IMR-90 (cell line): ENCODE results near the gene MSL3. TPM values are rescaled to one million over a fixed set of nuclear protein-coding genes. Genes with fewer than 3 reads are reported as not detected.

Experiments used
- ATAC-seq: fragments of 200-7000 bp; cut with Tn5 transposase; 2 replicates; pipeline ENCODE4 v1.9.1; 2020; ENCODE audit warnings: low read depth, mild to moderate bottlenecking, moderate library complexity
- BruUV-seq: library from RNA; stranded (reverse); fragments of 400-500 nt; replicated peaks from 2 replicates; lab custom pipeline; 2021; lab: Mats Ljungman, UMichigan
- CTCF ChIA-PET: fragments of 300-600 bp; formaldehyde crosslinking; extraction: SDS; loops from one replicate; lab custom pipeline; 2021; ENCODE audit warnings: antibody characterized with exemption; lab: Yijun Ruan, JAX
- POLR2A ChIA-PET: fragments of 300-600 bp; sonication (Branson Sonifier 250); formaldehyde crosslinking; loops from one replicate; lab custom pipeline; 2022; ENCODE audit warnings: antibody characterized with exemption; ENCODE audit not compliant: unreplicated experiment; lab: Charles Lee
- DNase-seq: peaks from one replicate; pipeline ENCODE4 v3.0.0; 2013
- H2AFZ ChIP-seq: replicated peaks from 2 replicates; pipeline ENCODE3; 2013; ENCODE audit warnings: low read length, mild to moderate bottlenecking; ENCODE audit not compliant: poor library complexity
- H2AK5ac ChIP-seq: 2 replicates; pipeline ENCODE4 v1.6.1; 2013; ENCODE audit warnings: low read depth, low read length, inconsistent platforms
- H2AK9ac ChIP-seq: replicated peaks from 2 replicates; pipeline ENCODE3; 2013; ENCODE audit warnings: mild to moderate bottlenecking, low read depth, low read length, moderate library complexity; ENCODE audit not compliant: poor library complexity
- H2BK120ac ChIP-seq: 2 replicates; pipeline ENCODE4 v1.6.1; 2013; ENCODE audit warnings: low read depth, low read length, inconsistent platforms
- H2BK15ac ChIP-seq: 3 replicates; pipeline ENCODE4 v1.6.1; 2013; ENCODE audit warnings: low read depth, low read length, inconsistent platforms
- H2BK20ac ChIP-seq: 2 replicates; pipeline ENCODE4 v1.6.1; 2013; ENCODE audit warnings: low read depth, mild to moderate bottlenecking, inconsistent platforms, low read length, moderate library complexity
- H2BK5ac ChIP-seq: 2 replicates; pipeline ENCODE4 v1.6.1; 2013; ENCODE audit warnings: mild to moderate bottlenecking, low read depth, low read length, inconsistent platforms; ENCODE audit not compliant: poor library complexity, severe bottlenecking
- H3K14ac ChIP-seq: replicated peaks from 2 replicates; pipeline ENCODE4 v1.6.1; 2013; ENCODE audit warnings: low read depth, low read length, inconsistent platforms
- H3K18ac ChIP-seq: 2 replicates; pipeline ENCODE4 v1.6.1; 2013; ENCODE audit warnings: low read depth, low read length, control low read depth
- H3K23ac ChIP-seq: 2 replicates; pipeline ENCODE4 v1.6.1; 2013; ENCODE audit warnings: low read depth, low read length, inconsistent platforms
- H3K27ac ChIP-seq: 2 replicates; pipeline ENCODE4 v1.5.1; 2013; ENCODE audit warnings: mild to moderate bottlenecking, control low read depth, low read length; ENCODE audit not compliant: insufficient read depth
- H3K27me3 ChIP-seq: 2 replicates; pipeline ENCODE4 v1.6.1; 2013; ENCODE audit warnings: low read length; ENCODE audit not compliant: control insufficient read depth, insufficient read depth
- H3K36me3 ChIP-seq: 2 replicates; pipeline ENCODE4 v1.6.1; 2013; ENCODE audit warnings: low read length, mixed read lengths; ENCODE audit not compliant: control insufficient read depth, insufficient read depth
- H3K4ac ChIP-seq: 2 replicates; pipeline ENCODE4 v1.6.1; 2013; ENCODE audit warnings: low read depth, low read length, inconsistent platforms
- H3K4me1 ChIP-seq: 2 replicates; pipeline ENCODE4 v1.6.1; 2013; ENCODE audit warnings: low read length, mixed read lengths; ENCODE audit not compliant: control insufficient read depth, insufficient read depth
- H3K4me2 ChIP-seq: 2 replicates; pipeline ENCODE4 v1.6.1; 2013; ENCODE audit warnings: low read depth, mild to moderate bottlenecking, control low read depth, low read length, moderate library complexity
- H3K4me3 ChIP-seq: 2 replicates; pipeline ENCODE4 v1.5.1; 2013; ENCODE audit warnings: low read depth, mild to moderate bottlenecking, control low read depth, low read length, moderate library complexity; ENCODE audit not compliant: insufficient read depth
- H3K56ac ChIP-seq: 2 replicates; pipeline ENCODE4 v1.6.1; 2013; ENCODE audit warnings: low read length, inconsistent platforms; ENCODE audit not compliant: insufficient read depth; ENCODE audit errors: extremely low read depth
- H3K79me1 ChIP-seq, 2 experiments: 2 replicates each; pipeline ENCODE4 v1.6.1; 2013; ENCODE audit warnings: low read length in 2 of 2, inconsistent platforms in 1 of 2, low read depth in 1 of 2
- H3K9ac ChIP-seq: 2 replicates; pipeline ENCODE4 v1.6.1; 2013; ENCODE audit warnings: low read depth, low read length, control low read depth
- H3K9me1 ChIP-seq: 2 replicates; pipeline ENCODE4 v1.6.1; 2013; ENCODE audit warnings: low read length, inconsistent platforms; ENCODE audit not compliant: insufficient read depth
- H3K9me3 ChIP-seq: 2 replicates; pipeline ENCODE4 v1.6.1; 2013; ENCODE audit warnings: low read length; ENCODE audit not compliant: control insufficient read depth, insufficient read depth
- H4K20me1 ChIP-seq: 2 replicates; pipeline ENCODE4 v1.6.1; 2013; ENCODE audit warnings: low read length, inconsistent platforms; ENCODE audit not compliant: insufficient read depth
- H4K5ac ChIP-seq: 2 replicates; pipeline ENCODE4 v1.6.1; 2013; ENCODE audit warnings: mild to moderate bottlenecking, low read depth, low read length, control low read depth
- H4K8ac ChIP-seq, 2 experiments: 2 replicates each; pipeline ENCODE4 v1.6.1; 2013; ENCODE audit warnings: low read depth in 2 of 2, low read length in 2 of 2, control low read depth in 1 of 2, inconsistent platforms in 1 of 2
- H4K91ac ChIP-seq: 2 replicates; pipeline ENCODE4 v1.6.1; 2013; ENCODE audit warnings: low read depth, low read length, inconsistent platforms; ENCODE audit not compliant: insufficient read depth
- BHLHE40 ChIP-seq: fragments of 150-350 bp; IDR thresholded peaks from 2 replicates; pipeline ENCODE4 v1.6.1; 2016; ENCODE audit warnings: mild to moderate bottlenecking, low read depth, low read length
- CEBPB ChIP-seq: IDR thresholded peaks from 2 replicates; pipeline ENCODE4 v1.6.1; 2012; ENCODE audit warnings: low read depth, low read length, improper control_type of control experiment
- CHD1 ChIP-seq: IDR thresholded peaks from 2 replicates; pipeline ENCODE4 v1.6.1; 2012; ENCODE audit warnings: low read depth, low read length, improper control_type of control experiment
- CTCF ChIP-seq: conservative IDR thresholded peaks from 2 replicates; pipeline ENCODE4 v1.5.1; 2012; ENCODE audit warnings: mild to moderate bottlenecking, low read depth, low read length, improper control_type of control experiment
- ELK1 ChIP-seq: fragments of 150-350 bp; IDR thresholded peaks from 2 replicates; pipeline ENCODE4 v1.6.1; 2016; ENCODE audit warnings: low read depth, mild to moderate bottlenecking, low read length, moderate library complexity, borderline replicate concordance
- FOS ChIP-seq: fragments of 150-350 bp; IDR thresholded peaks from 2 replicates; pipeline ENCODE4 v1.6.1; 2016; ENCODE audit warnings: low read depth, low read length
- MAFK ChIP-seq: IDR thresholded peaks from 2 replicates; pipeline ENCODE4 v1.6.1; 2012; ENCODE audit warnings: low read depth, low read length, improper control_type of control experiment
- MAZ ChIP-seq: IDR thresholded peaks from 2 replicates; pipeline ENCODE4 v1.6.1; 2012; ENCODE audit warnings: low read depth, mild to moderate bottlenecking, low read length, improper control_type of control experiment, moderate library complexity, borderline replicate concordance
- MXI1 ChIP-seq: IDR thresholded peaks from 2 replicates; pipeline ENCODE4 v1.6.1; 2012; ENCODE audit warnings: low read depth, mild to moderate bottlenecking, low read length, moderate library complexity, borderline replicate concordance
- NFE2L2 ChIP-seq: fragments of 150-350 bp; IDR thresholded peaks from 2 replicates; pipeline ENCODE4 v1.6.1; 2016; ENCODE audit warnings: low read depth, mild to moderate bottlenecking, low read length
- POLR2A ChIP-seq: IDR thresholded peaks from 2 replicates; pipeline ENCODE4 v1.6.1; 2012; ENCODE audit warnings: mild to moderate bottlenecking, low read depth, low read length
- RAD21 ChIP-seq: IDR thresholded peaks from 2 replicates; pipeline ENCODE4 v1.6.1; 2012; ENCODE audit warnings: low read length, improper control_type of control experiment
- RCOR1 ChIP-seq: IDR thresholded peaks from 2 replicates; pipeline ENCODE4 v1.6.1; 2012; ENCODE audit warnings: mild to moderate bottlenecking, low read length, improper control_type of control experiment; ENCODE audit not compliant: insufficient replicate concordance
- RFX5 ChIP-seq: IDR thresholded peaks from 2 replicates; pipeline ENCODE4 v1.8.0; 2012; ENCODE audit warnings: low read depth, mild to moderate bottlenecking, low read length, moderate library complexity
- SMC3 ChIP-seq: fragments of 150-350 bp; IDR thresholded peaks from 2 replicates; pipeline ENCODE4 v1.6.1; 2016; ENCODE audit warnings: low read depth, mild to moderate bottlenecking, antibody characterized with exemption, low read length, moderate library complexity
- USF2 ChIP-seq: fragments of 150-350 bp; IDR thresholded peaks from 2 replicates; pipeline ENCODE4 v1.6.1; 2017; ENCODE audit warnings: mild to moderate bottlenecking, antibody characterized with exemption, low read length, low read depth
- WGBS, 2 experiments: methylation state at CpG; one replicate each; pipeline versions ENCODE4 v1.1.5 to v1.1.7; 2013; ENCODE audit warnings: missing lambda C conversion rate in 2 of 2; ENCODE audit not compliant: insufficient read length in 1 of 2; ENCODE audit errors: extremely low coverage in 2 of 2; 5-methylcytosine and 5-hydroxymethylcytosine counted together
- dilution Hi-C: fragments of 300-500 bp; cut with HindIII; formaldehyde crosslinking; loops from one replicate; pipeline ENCODE4 v1.14.3; 2018; ENCODE audit warnings: low sequenced_read_pairs; ENCODE audit not compliant: unreplicated experiment
- in situ Hi-C: fragments of 300-500 bp; cut with MboI; formaldehyde crosslinking; loops from 3 replicates; pipeline ENCODE4 v1.14.3; 2019; ENCODE audit warnings: low sequenced_read_pairs, inconsistent platforms, mixed read lengths
- intact Hi-C: fragments of 100-400 bp; cut with micrococcal nuclease; formaldehyde crosslinking; loops from 2 replicates; pipeline ENCODE4 v1.10.0; 2022
- polyA plus RNA-seq, 3 experiments: library from polyadenylated mRNA; depleted of rRNA; stranded (reverse); fragments of >200 nt; gene quantifications; 2 replicates each; pipeline ENCODE4 v1.2.3, GENCODE V29; 2012; ENCODE audit warnings: low replicate concordance in 1 of 3
- total RNA-seq: library from RNA; depleted of rRNA; stranded (reverse); fragments of >200 nt; gene quantifications from 2 replicates; pipeline ENCODE4 v1.2.3, GENCODE V29; 2012

The MSL3 gene
- total and polyA plus RNA-seq, 2 of the 4 experiments (the other 2 are of a cell fraction): 19.6 to 21.3 TPM

GRCh38 chrX:11728556-11728955, 29.5 kb upstream of the MSL3 start:
- Histone ChIP-seq H2AK5ac (no peak overlapping the region), H3K9me3 (no peaks in the 10 kb centered on the region), H4K91ac (no peak overlapping the region), H2BK15ac (no peak overlapping the region), H3K4me2 (no peak overlapping the region), H2BK120ac (no peak overlapping the region), H3K36me3 (no peaks in the 10 kb centered on the region), H3K79me1 (no peaks in the 10 kb centered on the region), H3K27me3 (0 out of 2 replicates have a peak, but pooled peaks cover 1% of the 10 kb centered on the region), H4K5ac (no peak overlapping the region), H2BK5ac (no peak overlapping the region), H3K4me3 (no peak overlapping the region), H2AFZ (no peak overlapping the region), H3K4me1 (no peaks in the 10 kb centered on the region), H3K9ac (no peak overlapping the region), H3K27ac (no peak overlapping the region), H3K56ac (no peak overlapping the region), H2AK9ac (no peak overlapping the region), H2BK20ac (no peak overlapping the region), H4K20me1 (no peaks in the 10 kb centered on the region), H4K8ac (no peak overlapping the region), H3K14ac (no peak overlapping the region), H3K18ac (no peak overlapping the region), H3K4ac (no peak overlapping the region), H3K9me1 (no peaks in the 10 kb centered on the region), H3K23ac (no peak overlapping the region)
- no CpG with 5 or more reads among the region's 2 CpGs for WGBS, 2 experiments
- no TSS peak for BruUV-seq
- CTCF ChIA-PET: no interaction called here
- POLR2A ChIA-PET: no interaction called here
- TF ChIP-seq USF2: no peak
- TF ChIP-seq RFX5: no peak
- no peak for TF ChIP-seq CEBPB
- TF ChIP-seq CTCF: no peak
- TF ChIP-seq ELK1: no peak
- TF ChIP-seq RAD21: no peak
- no peak for TF ChIP-seq MAZ
- TF ChIP-seq POLR2A: no peak
- TF ChIP-seq MAFK: no peak
- no peak for TF ChIP-seq NFE2L2
- no peak for TF ChIP-seq RCOR1
- no peak for TF ChIP-seq CHD1
- no peak for TF ChIP-seq BHLHE40
- no peak for TF ChIP-seq FOS
- TF ChIP-seq MXI1: no peak
- no peak for TF ChIP-seq SMC3
- intact Hi-C loops (no loop called here), dilution Hi-C loops (no loop called here), in situ Hi-C loops (no loop called here)
- no peak for ATAC-seq
- no peak for DNase-seq
